CD4-positive, alpha-beta T cell treated with Interleukin-15 for 4 hours (primary cell): ENCODE data around the gene PIK3R3.

Source experiments
- DNase-seq: peaks from one replicate; pipeline ENCODE4 v3.0.0-alpha.2; 2020; ENCODE audit warnings: low spot score

PIK3R3 gene

GRCh38 chr1:46132529-46133180 lies at the start of gene PIK3R3:
TSS of gene PIK3R3 (minus strand) at chr1:46132629. CDS start at chr1:46131952, 677 bp downstream.
- DNase-seq: peak; percentile 94

GRCh38 chr1:46181343-46182260 lies 49.2 kb upstream of the PIK3R3 start:
- DNase-seq: no peak

GRCh38 chr1:46180082-46180616 lies 47.7 kb upstream of the PIK3R3 start:
- no peak for DNase-seq

- DNase-seq: peak; percentile 67
These were observed 47.0 kb upstream of the PIK3R3 start for GRCh38 chr1:46179138-46180081.

GRCh38 chr1:46176211-46176865 lies 43.9 kb upstream of the PIK3R3 start, which contains the start of gene P3R3URF:
TSS of gene P3R3URF (minus strand) at chr1:46176488. CDS start at chr1:46176471, 17 bp downstream.
- no peak for DNase-seq

DNA sequence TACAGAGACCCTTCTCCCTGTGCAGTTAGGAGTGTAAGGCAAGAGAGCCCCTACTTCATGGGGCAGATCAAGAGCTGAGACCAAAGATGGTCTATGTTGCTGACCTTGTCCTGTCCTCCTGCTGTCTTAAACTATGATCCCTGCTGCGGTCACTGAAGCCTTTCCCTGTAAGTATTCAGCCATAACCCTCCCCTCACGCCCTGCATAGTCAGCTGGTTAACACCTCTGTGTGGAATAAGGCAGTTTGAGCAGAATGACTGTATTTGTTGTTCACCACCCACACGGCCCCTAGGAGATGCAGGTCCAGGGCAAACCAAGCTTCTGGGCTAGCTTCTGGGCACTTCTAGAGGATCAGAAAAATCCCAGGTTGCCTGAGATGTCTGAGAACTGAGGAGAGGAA lies 42.8 kb upstream of the PIK3R3 start:
- DNase-seq: no peak

- DNase-seq: no peak
These were observed 42.2 kb upstream of the PIK3R3 start, which contains the start of gene TSPAN1 for GRCh38 chr1:46174448-46175231. TSS of gene TSPAN1 (plus strand) at chr1:46175087. CDS start at chr1:46181108, 6,021 bp downstream.

DNA sequence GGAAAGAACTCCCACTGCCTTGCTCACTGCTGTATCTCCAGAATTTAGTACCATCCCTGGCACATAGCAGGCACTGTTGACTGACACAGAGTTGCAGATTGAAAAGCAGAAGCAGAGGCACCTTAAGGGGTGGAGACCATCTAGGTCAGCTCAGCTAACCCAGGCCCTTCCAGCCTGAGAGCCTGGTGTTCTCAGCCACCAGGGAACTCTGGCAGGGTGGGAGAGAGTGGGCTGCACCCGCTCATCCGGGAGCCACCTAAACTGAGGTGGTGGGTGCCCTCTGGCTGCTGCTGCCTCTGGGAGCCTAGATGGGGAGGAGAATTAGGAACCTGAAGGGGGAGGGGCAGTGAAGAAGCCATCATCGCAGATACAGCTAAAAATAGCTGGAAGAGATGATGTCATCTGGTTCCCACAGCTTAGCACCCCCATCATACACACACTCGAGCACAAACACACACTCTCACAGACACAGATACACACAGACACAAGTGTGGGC lies 41.0 kb upstream of the PIK3R3 start:
- DNase-seq: no peak

GRCh38 chr1:46172321-46172720 lies 39.9 kb upstream of the PIK3R3 start:
- DNase-seq: no peak

- no peak for DNase-seq
These were observed 39.4 kb upstream of the PIK3R3 start for GRCh38 chr1:46171871-46172270.

GRCh38 chr1:46171351-46171750 lies 38.9 kb upstream of the PIK3R3 start:
- no peak for DNase-seq

GRCh38 chr1:46169811-46170454 lies 37.5 kb upstream of the PIK3R3 start:
- DNase-seq: no peak

- DNase-seq: no peak
These were observed 36.0 kb upstream of the PIK3R3 start for GRCh38 chr1:46168477-46168876.

DNA sequence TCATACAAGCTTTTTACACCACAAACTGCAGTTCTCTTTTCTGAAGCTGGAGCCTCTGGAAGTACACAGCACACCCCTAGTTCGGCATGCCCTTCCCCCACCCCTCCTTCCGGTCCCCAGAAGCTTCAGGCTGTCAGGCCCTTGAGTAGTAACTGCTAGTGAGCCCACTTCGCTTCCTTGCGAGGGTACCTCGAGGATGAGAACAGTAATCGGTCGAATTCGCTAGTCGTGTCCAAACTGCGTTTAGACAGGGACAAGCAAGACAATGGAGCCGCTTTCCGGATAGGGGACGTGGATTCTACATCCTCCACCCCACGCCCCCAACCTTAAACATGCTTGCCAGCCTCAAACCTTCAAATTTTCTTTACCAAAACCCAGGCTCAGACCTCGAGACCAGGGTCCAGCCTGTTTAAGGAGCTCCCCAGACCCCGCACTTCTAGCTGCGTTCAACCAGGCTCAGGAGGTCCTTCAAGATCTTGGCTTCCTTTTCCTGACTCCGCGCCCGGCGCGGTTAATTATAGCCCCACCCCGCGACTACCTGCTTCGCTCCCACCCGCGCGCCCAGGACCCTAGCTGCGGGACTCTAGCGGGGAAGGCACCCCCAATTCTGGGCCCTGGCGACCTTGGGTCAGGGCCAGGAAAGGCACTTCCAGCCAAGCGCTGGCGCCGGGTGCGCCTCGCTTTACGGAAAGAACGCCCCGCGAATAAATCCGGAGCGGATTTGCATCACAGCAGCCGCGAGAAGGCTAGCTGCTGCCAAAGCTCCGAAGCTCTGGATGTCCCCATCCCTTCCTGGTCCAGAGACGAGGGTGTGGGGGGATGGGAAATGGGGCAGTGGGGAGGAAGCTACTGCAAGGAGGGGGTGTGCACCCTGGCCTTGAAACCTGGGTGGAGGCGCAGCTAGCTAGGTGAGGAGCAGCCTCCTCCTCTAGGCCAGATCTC lies 34.4 kb upstream of the PIK3R3 start:
- peak; percentile 26 for DNase-seq

GRCh38 chr1:46160212-46160611 lies 27.8 kb upstream of the PIK3R3 start:
- no peak for DNase-seq

DNA sequence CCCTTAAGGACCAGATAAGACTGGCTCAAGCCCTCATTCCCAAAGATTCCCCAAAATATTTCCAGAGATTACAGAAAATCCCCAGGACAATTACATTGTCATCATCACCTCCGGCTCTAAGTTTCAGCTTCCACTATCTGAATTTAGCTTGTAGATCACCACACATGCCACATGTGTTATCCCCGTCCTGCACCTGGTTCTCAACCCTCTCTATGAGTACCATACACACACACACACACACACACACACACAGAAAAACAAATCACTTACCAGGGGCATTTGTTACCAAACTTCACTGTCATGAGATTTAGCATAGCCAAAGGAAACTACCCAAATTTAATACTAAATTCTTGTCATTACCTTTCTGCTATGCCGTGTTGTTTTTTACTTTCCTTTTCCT lies 27.1 kb upstream of the PIK3R3 start:
- DNase-seq: no peak

DNA sequence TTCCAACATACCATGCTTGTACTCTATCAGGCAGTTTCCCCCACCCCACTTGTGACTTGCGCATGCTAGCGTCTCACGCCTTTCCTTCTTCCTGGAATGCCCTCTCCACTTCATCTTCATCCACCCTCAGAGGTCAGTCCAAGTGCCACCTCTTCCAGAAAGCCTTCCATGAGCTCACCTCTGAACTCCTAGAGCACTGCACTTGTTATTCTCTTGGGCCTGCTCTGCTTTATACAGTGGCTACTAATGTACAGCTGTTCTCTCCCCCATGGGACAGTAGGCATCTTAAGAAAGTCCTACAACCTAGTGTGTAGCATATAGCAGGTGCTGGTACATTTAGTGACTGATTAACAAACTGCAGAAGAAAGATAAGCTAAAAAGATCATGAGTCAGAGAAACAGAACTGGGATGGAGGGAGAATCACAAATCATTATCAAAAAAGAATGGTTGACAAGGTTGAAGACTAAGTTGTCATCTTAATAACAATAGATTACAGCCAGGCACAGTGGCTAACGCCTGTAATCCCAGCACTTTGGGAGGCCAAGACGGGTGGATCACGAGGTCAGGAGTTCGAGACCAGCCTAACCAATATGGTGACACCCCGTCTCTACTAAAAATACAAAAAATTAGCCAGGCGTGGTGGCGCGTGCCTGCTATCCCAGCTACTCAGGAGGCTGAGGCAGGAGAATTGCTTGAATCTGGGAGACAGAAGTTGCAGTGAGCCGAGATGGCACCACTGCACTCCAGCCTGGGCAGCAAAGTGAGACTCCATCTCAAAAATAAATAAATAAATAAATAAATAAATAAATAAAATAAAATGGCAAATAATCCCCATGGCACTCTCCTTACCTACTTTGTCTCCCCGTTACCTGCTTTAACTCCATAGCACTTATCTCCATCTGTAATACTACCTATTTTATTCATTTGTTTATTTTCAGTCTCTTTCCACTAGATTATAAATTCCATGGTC lies 26.2 kb upstream of the PIK3R3 start:
- no peak for DNase-seq
